Upper lobe of left lung (tissue), 6 donors: ENCODE measurements around the gene HBA1. TPM values are rescaled to one million over a fixed set of nuclear protein-coding genes. Genes with fewer than 3 reads are reported as not detected.

Experiments used
- ATAC-seq, 2 donors: fragments of 200-7000 bp; cut with Tn5 transposase; one replicate each; pipeline ENCODE4 v1.9.1; 2022; ENCODE audit warnings: mild to moderate bottlenecking in 2 of 2, moderate library complexity in 2 of 2; ENCODE audit not compliant: low FRiP score in 2 of 2
- DNase-seq, 2 donors: peaks; one replicate each; pipeline ENCODE4 v3.0.0-alpha.2; 2019 to 2020
- H3K27ac ChIP-seq, 4 donors: fragments of 200-600 bp; sonication (generic); one replicate each; pipeline ENCODE4 v1.5.1; 2016 to 2019
- H3K27me3 ChIP-seq, 4 donors: fragments of 200-600 bp; sonication (generic); one replicate each; pipeline ENCODE4 v1.5.1; 2017 to 2019
- H3K36me3 ChIP-seq, 4 donors: fragments of 200-600 bp; sonication (generic); one replicate each; pipeline ENCODE4 v1.5.1; 2016 to 2019
- H3K4me1 ChIP-seq, 4 donors: fragments of 200-600 bp; sonication (generic); one replicate each; pipeline ENCODE4 v1.5.1; 2018 to 2019
- H3K4me3 ChIP-seq, 4 donors: fragments of 200-600 bp; sonication (generic); one replicate each; pipeline ENCODE4 v1.5.1; 2017 to 2019; ENCODE audit warnings: mild to moderate bottlenecking in 2 of 4, moderate library complexity in 1 of 4
- H3K9me3 ChIP-seq, 4 donors: fragments of 200-600 bp; sonication (generic); one replicate each; pipeline ENCODE4 v1.5.1; 2018 to 2019
- CTCF ChIP-seq, 6 experiments: fragments of 450-650 bp in 4 of 6; fragments of 200-600 bp in 2 of 6; sonication (generic) in 2 of 6; IDR thresholded peaks; one replicate each; pipeline ENCODE4 v1.5.1; 2016 to 2019; ENCODE audit warnings: antibody characterized with exemption in 6 of 6
- EP300 ChIP-seq, 4 donors: sonication (generic); formaldehyde crosslinking; IDR thresholded peaks; one replicate each; pipeline ENCODE4 v1.5.1; 2017; ENCODE audit warnings: antibody characterized with exemption in 4 of 4, control low read depth in 2 of 4
- POLR2A ChIP-seq, 4 donors: fragments of 450-650 bp; IDR thresholded peaks; one replicate each; pipeline ENCODE4 v1.5.1; 2016 to 2017; ENCODE audit warnings: antibody characterized with exemption in 4 of 4, mild to moderate bottlenecking in 2 of 4
- POLR2AphosphoS5 ChIP-seq, 2 donors: sonication (generic); formaldehyde crosslinking; IDR thresholded peaks; one replicate each; pipeline ENCODE4 v1.5.1; 2017; ENCODE audit warnings: antibody characterized with exemption in 2 of 2
- WGBS, 2 donors: methylation state at CpG; one replicate each; pipeline ENCODE4 v1.1.5; 2017 to 2018; 5-methylcytosine and 5-hydroxymethylcytosine counted together
- total RNA-seq, 6 donors: library from RNA; depleted of rRNA in 4 of 6; stranded (reverse); fragments of >200 nt in 4 of 6; gene quantifications; one replicate each; pipeline versions ENCODE4 v1.1.0 to v1.2.1, GENCODE V29; 2016 to 2021
- donor health status: DM: no; HTN: no; CAD: no; lungs with moderate emphysema.
- donor health status: DM: no; HTN: yes; CAD: no; lungs with severe emphysema.

HBA1 gene
- total RNA-seq, 6 donors from 2014 or later = 52.7 to 591 (median 286) TPM; not detected in 1

- peak overlapping the region; percentile 80 to 91 (median 84) for H3K27ac ChIP-seq
- no peaks in the 10 kb centered on the region for H3K36me3 ChIP-seq
- TF ChIP-seq POLR2AphosphoS5 (IDR thresholded peaks at IDR 0.05) (no peak), CTCF (IDR thresholded peaks at IDR 0.05) (no peak), POLR2A (IDR thresholded peaks at IDR 0.05) (no peak), EP300 (IDR thresholded peaks at IDR 0.05) (no peak)
- H3K4me1 ChIP-seq = peaks cover 4 to 23% (median 10%) of the 10 kb centered on the region in 4 donors
- DNase-seq = peak in 1 of 2 donors; percentile 87
- H3K9me3 ChIP-seq = no peaks in the 10 kb centered on the region
- peak overlapping the region; percentile 69 to 92 (median 82) for H3K4me3 ChIP-seq
- ATAC-seq = peak in 1 of 2 donors; percentile 27
- no peaks in the 10 kb centered on the region for H3K27me3 ChIP-seq
- 0 to 3% methylated on average over 17 of the region's 30 CpGs for WGBS, 2 donors
These were observed 38.4 kb upstream of the HBA1 start for GRCh38 chr16:138049-138417.

- Histone ChIP-seq H3K4me3 (no peak overlapping the region), H3K36me3 (no peaks in the 10 kb centered on the region), H3K9me3 (no peaks in the 10 kb centered on the region), H3K27me3 (no peaks in the 10 kb centered on the region), H3K4me1 (peaks cover 4 to 23% (median 10%) of the 10 kb centered on the region in 4 donors), H3K27ac (no peak overlapping the region)
- DNase-seq (no peak), ATAC-seq (no peak)
- 71 to 75% methylated on average over 10 of the region's 10 CpGs for WGBS, 2 donors
- TF ChIP-seq POLR2A (IDR thresholded peaks at IDR 0.05) = no peak
- no peak for TF ChIP-seq POLR2AphosphoS5 (IDR thresholded peaks at IDR 0.05)
- no peak for TF ChIP-seq EP300 (IDR thresholded peaks at IDR 0.05)
- TF ChIP-seq CTCF (IDR thresholded peaks at IDR 0.05) = no peak
These were observed 36.2 kb upstream of the HBA1 start for GRCh38 chr16:140175-140857.

GRCh38 chr16:142405-142967, 34.0 kb upstream of the HBA1 start:
- Histone ChIP-seq H3K27ac (no peak overlapping the region), H3K4me3 (no peak overlapping the region), H3K4me1 (peaks cover under 1 to 15% (median 7%) of the 10 kb centered on the region in 4 donors), H3K27me3 (no peaks in the 10 kb centered on the region), H3K36me3 (no peaks in the 10 kb centered on the region), H3K9me3 (no peaks in the 10 kb centered on the region)
- DNase-seq = no peak
- TF ChIP-seq POLR2AphosphoS5 (IDR thresholded peaks at IDR 0.05) (no peak), CTCF (IDR thresholded peaks at IDR 0.05) (no peak), EP300 (IDR thresholded peaks at IDR 0.05) (no peak), POLR2A (IDR thresholded peaks at IDR 0.05) (no peak)
- ATAC-seq = no peak
- 76 to 78% methylated on average over 6 to 12 of the region's 12 CpGs for WGBS, 2 donors

- no peaks in the 10 kb centered on the region for H3K27me3 ChIP-seq
- no peak overlapping the region for H3K27ac ChIP-seq
- WGBS, 2 donors = 85 to 90% methylated on average over 6 of the region's 6 CpGs
- no peaks in the 10 kb centered on the region for H3K9me3 ChIP-seq
- TF ChIP-seq POLR2AphosphoS5 (IDR thresholded peaks at IDR 0.05) (no peak), EP300 (IDR thresholded peaks at IDR 0.05) (no peak), CTCF (IDR thresholded peaks at IDR 0.05) (no peak), POLR2A (IDR thresholded peaks at IDR 0.05) (no peak)
- no peak for DNase-seq
- H3K4me1 ChIP-seq = peaks cover 0 to 9% (median 2%) of the 10 kb centered on the region in 4 donors
- ATAC-seq = no peak
- no peak overlapping the region for H3K4me3 ChIP-seq
- no peaks in the 10 kb centered on the region for H3K36me3 ChIP-seq
These were observed 33.4 kb upstream of the HBA1 start for GRCh38 chr16:143047-143446.
